Activated T-cell treated with anti-CD3 and anti-CD28 coated beads, Interleukin-2, amount 50 U/mL, for 4 hours (primary cell): ENCODE results near the gene LRRC73. TPM values are rescaled to one million over a fixed set of nuclear protein-coding genes. Genes with fewer than 3 reads are reported as not detected.

Experiments used
- ATAC-seq, 2 donors: fragments of 200-7000 bp; cut with Tn5 transposase; one replicate each; pipeline ENCODE4 v1.10.0; 2021
- DNase-seq: peaks from one replicate; pipeline ENCODE4 v3.0.0-alpha.2; 2020
- H3K27me3 Mint-ChIP-seq: one replicate; pipeline ENCODE4 v1.8.0; 2021; ENCODE audit warnings: low read depth, mixed read lengths
- H3K36me3 Mint-ChIP-seq: one replicate; pipeline ENCODE4 v1.8.0; 2022; ENCODE audit warnings: mixed read lengths; ENCODE audit not compliant: insufficient read depth
- H3K4me1 Mint-ChIP-seq: one replicate; pipeline ENCODE4 v1.8.0; 2021; ENCODE audit warnings: low read depth, mixed read lengths
- H3K4me3 Mint-ChIP-seq: one replicate; pipeline ENCODE4 v1.8.0; 2021; ENCODE audit warnings: mild to moderate bottlenecking, moderate library complexity, mixed read lengths
- H3K9me3 Mint-ChIP-seq: one replicate; pipeline ENCODE4 v1.8.0; 2021; ENCODE audit warnings: mixed read lengths
- total RNA-seq, 3 donors: library from RNA; stranded (reverse); gene quantifications; one replicate each; pipeline ENCODE4 v1.2.1, GENCODE V29; 2021

LRRC73 gene
- total RNA-seq, 3 donors from 2014 or later: 0.16 to 0.47 (median 0.20) TPM

DNA sequence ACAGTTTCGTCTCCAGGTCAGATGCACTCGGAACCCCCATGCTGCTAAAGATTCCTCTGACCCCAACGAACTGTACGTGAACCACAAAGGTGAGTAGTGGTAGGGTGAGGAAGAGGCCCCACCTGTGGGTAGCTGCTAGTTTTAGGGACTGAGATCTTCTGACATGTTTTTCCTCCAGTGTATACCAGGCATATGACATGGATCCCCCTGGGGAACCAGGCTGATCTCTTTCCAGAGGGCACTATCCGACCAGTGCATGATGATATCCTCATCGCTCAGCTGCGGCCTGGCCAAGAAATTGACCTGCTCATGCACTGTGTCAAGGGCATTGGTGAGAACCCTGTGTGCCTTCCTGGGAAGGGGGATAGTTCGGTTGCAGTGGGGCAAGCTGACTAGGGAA is 10.0 kb upstream of the LRRC73 start:
- no peak for ATAC-seq
- H3K27me3 Mint-ChIP-seq: no peaks in the 10 kb centered on the region
- no peaks in the 10 kb centered on the region for H3K9me3 Mint-ChIP-seq
- peaks cover 18% of the 10 kb centered on the region for H3K4me1 Mint-ChIP-seq
- no peak for DNase-seq
- peaks cover 32% of the 10 kb centered on the region for H3K36me3 Mint-ChIP-seq
- no peak overlapping the region for H3K4me3 Mint-ChIP-seq

DNA sequence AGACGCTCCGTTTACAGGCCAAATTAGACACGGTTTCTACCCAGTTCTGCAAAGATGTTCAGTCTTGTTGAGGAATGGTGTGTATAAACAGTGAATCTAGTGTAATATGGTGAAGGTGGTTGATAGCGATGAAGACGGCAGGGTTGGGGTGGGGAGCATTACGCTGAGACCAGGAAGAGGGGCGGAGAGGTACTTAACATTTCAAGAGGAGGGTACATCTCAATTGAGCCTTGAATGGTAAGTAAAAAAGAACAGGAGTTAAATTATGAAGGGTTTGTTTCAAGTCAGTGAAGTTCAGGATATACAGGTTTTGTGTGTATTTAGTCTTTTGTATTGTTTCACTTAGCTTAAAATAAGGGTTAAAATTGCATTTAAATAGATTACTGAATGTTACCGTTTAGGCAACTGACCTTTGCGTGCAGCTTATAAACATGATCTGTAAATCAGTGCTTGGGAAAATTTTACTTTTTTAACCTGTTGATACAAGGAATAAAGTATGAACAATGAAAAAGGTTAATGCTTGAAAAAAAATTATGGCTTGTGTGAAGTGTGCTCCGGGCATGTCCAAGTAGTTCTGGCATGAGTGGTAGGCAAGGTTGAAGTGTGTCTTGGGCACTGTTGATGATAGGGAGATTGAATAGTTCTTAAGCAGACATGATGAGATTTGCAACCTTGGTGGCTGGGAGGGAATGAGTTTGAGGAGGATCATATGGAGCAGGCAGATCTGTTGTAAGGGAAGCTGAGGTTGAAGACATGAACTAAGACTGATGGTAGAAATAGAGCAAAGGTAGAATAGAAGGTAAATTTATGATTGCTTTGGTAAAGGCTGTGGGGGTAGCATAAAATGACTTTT is 7.6 kb upstream of the LRRC73 start:
- no peak for DNase-seq
- Mint-ChIP-seq H3K4me1 (peaks cover 33% of the 10 kb centered on the region), H3K4me3 (no peak overlapping the region), H3K27me3 (no peaks in the 10 kb centered on the region), H3K36me3 (peaks cover 39% of the 10 kb centered on the region), H3K9me3 (no peaks in the 10 kb centered on the region)
- peak; percentile 27 to 33 for ATAC-seq

DNA sequence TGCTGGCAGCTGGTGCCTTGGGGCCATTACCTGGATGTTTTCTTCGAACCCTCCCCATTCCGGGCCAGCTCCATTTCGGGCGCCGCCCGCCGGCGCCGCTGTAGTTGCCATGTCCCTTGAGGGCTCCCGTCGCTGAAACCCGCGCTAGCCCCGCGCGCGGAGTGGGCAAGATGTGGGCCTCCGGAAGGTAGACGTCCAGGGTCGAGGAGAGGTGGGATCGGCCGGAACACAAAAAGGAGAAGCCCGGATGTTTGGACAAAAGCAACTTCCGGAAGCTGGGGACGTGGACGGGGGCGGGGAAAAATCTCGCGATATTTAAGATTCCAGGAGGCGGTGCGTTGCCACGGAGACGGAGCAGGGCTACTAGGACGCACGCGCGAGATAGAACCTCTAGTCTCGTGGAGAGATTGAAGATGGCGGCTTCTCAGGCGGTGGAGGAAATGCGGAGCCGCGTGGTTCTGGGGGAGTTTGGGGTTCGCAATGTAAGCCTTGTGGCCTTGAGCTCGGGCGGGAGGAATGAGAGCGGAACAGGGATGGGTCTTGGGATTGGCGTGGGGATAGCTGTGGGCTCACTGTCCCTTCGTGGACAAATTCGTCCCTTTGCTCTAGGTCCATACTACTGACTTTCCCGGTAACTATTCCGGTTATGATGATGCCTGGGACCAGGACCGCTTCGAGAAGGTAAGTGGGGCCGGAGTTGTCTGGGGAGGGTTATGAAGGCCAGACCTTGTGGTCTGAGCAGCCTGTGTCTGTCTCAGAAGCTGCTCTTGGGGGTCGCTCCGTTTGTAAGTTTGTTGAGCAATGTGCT is 6.8 kb upstream of the LRRC73 start, which contains the start of the genes POLR1C and YIPF3:
Gene POLR1C (plus strand): TSS at position 393 of the 808 bp plus-strand sequence. CDS start 21 bp downstream, at position 414.
Gene YIPF3 (minus strand): TSS at position 230 of the 808 bp plus-strand sequence. CDS start 119 bp downstream, at position 111.
- Mint-ChIP-seq H3K9me3 (no peaks in the 10 kb centered on the region), H3K4me3 (no peak within 1 kb of the TSS), H3K27me3 (no peaks in the 10 kb centered on the region), H3K36me3 (peaks cover 32% of the 10 kb centered on the region), H3K4me1 (peaks cover 33% of the 10 kb centered on the region)
- DNase-seq: peak; percentile 96
- peak; percentile 89 to 92 for ATAC-seq

DNA sequence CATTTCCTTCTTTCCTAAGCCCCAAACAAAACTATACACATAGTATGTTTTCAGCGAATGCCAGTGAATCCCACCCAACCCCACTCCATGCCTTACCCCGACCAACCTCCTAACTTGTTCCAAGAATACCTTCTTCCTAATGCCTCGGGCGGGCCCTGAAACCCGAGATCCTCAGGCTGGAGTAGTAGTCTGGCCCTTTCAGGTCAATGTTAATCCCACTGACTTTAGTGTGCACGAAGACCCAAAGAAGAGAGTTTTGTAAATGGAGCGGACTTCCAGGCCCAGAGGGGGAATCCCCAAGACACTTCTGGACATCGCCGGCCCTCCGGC is 6.2 kb upstream of the LRRC73 start:
- ATAC-seq (peak in 1 of 2 donors; percentile 5), DNase-seq (no peak)
- no peaks in the 10 kb centered on the region for H3K27me3 Mint-ChIP-seq
- H3K4me3 Mint-ChIP-seq: no peak overlapping the region
- peaks cover 37% of the 10 kb centered on the region for H3K4me1 Mint-ChIP-seq
- peaks cover 36% of the 10 kb centered on the region for H3K36me3 Mint-ChIP-seq
- H3K9me3 Mint-ChIP-seq: no peaks in the 10 kb centered on the region

DNA sequence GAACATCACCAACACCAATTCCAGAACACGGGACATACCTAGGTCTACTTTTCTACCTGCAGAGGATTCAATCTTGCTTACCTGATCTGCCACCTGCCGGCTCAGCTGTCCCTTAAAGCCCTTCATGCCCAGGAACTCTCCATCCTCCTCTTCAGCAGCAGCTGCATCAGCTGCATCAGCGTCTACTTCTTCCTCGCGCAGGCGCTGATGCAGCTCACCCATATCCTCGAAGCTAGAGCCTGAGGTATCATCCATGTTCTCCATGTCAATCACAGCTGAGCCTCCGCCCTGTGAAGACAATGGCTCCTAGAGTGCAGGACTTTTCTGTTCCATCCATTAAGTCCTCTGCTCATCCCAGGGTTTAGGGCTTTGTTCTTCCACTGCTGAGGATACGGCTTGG is 5.7 kb upstream of the LRRC73 start:
- H3K4me3 Mint-ChIP-seq: no peak overlapping the region
- no peak for DNase-seq
- no peaks in the 10 kb centered on the region for H3K27me3 Mint-ChIP-seq
- peaks cover 35% of the 10 kb centered on the region for H3K36me3 Mint-ChIP-seq
- H3K4me1 Mint-ChIP-seq: peaks cover 37% of the 10 kb centered on the region
- ATAC-seq: no peak
- no peaks in the 10 kb centered on the region for H3K9me3 Mint-ChIP-seq

DNA sequence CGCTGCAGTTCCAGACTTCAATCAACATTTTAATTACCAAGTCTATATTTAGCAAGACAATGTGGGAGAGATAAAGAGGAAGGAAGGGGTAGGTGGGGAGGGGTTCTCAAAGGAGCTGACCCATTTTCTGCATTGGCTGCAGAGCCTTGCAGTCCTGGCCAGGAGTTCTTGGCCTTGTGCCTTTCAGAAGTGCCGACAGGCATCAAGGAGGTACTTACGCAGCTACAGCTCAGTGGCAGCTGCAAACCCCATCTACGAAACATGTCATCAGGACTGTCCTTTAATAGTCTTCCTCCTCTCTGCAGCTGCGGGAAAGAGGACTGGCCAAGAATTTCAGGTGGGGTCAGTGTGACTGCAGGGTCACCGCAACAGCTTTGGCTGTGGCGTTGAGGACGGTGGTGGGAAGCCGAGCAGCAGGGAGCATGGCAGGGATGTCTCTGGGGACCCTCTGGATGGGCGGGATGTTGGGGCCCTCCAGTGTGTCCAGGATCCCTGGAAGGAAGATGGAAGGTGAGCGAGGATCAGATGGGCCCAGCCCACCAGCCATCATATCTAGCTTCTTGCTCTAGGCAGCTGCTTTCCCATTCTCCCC is 1.8 kb upstream of the LRRC73 start:
- H3K4me3 Mint-ChIP-seq: no peak overlapping the region

DNA sequence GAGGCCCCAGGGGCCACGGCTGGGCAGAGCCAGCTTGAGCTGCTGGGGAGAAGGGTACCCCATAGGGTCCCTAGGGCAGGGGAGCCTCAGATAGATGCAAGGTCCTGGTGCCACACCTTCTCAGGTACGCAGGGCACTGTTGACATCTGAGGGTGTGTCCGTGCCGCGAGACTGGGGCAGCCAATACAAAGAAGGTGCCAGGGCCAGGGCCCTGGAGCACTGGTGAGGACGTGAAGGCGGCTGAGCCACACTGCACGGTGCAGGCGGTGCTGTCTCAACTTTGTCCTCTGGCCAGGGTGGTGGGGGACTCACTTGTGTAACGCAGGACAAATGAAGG is 649 bp upstream of the LRRC73 start:
- H3K4me1 Mint-ChIP-seq: peaks cover 34% of the 10 kb centered on the region
- no peaks in the 10 kb centered on the region for H3K9me3 Mint-ChIP-seq
- peak overlapping the region; percentile 73 for H3K4me3 Mint-ChIP-seq
- no peak for ATAC-seq
- DNase-seq: no peak
- peaks cover 26% of the 10 kb centered on the region for H3K36me3 Mint-ChIP-seq
- peaks cover 18% of the 10 kb centered on the region for H3K27me3 Mint-ChIP-seq

More for the DNA sequence above, 1.8 kb upstream of the LRRC73 start:
- peaks cover 41% of the 10 kb centered on the region for H3K4me1 Mint-ChIP-seq
- peaks cover 18% of the 10 kb centered on the region for H3K27me3 Mint-ChIP-seq
- no peak for DNase-seq
- H3K9me3 Mint-ChIP-seq: no peaks in the 10 kb centered on the region
- no peak for ATAC-seq
- H3K36me3 Mint-ChIP-seq: peaks cover 26% of the 10 kb centered on the region

DNA sequence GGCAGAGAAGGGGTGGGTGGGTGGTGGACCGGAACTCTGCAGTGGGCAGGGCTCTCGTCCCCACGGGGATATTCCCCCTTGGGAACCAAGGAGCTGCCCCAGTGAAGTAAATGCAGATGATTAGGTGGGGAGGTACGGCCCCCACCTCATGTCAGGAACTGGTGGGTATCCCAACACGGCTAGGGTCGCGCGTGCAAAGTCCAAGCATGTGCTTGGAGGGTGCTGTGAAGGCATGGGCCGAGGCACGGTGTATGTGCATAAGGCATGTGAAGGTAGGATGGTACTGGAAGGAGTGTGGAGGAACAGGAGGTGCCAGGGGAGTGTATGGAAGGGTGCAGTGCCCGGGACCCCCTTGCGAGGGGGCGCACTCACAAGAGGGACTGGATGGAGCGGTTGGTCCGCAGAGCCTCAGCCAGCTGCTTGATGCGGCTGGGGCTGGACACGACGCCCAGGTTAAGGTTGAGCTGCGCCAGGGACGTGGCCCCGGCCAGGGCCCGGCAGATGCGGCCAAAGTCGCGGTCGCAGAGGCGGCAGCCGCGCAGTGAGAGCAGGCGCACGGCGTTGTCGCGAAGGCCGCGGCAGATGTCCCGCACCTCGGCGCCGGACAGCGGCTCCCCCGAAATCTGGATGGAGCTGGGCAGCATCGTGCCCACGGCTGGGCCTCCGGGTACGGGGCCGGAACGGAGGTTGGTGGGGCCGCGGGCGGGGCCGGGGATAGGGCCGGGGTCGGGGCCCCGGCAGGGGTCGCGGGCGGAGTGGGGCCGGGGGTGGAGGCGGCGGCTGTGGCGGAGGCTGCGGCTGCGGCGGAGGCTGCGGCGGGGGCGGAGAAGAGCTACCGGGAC is 783 bp downstream of the LRRC73 start:
- ATAC-seq: peak; percentile 1 to 7
- DNase-seq: no peak
- peaks cover 16% of the 10 kb centered on the region for H3K36me3 Mint-ChIP-seq
- peak overlapping the region; percentile 82 for H3K4me3 Mint-ChIP-seq
- H3K27me3 Mint-ChIP-seq: peaks cover 18% of the 10 kb centered on the region
- H3K9me3 Mint-ChIP-seq: no peaks in the 10 kb centered on the region
- H3K4me1 Mint-ChIP-seq: peaks cover 21% of the 10 kb centered on the region

DNA sequence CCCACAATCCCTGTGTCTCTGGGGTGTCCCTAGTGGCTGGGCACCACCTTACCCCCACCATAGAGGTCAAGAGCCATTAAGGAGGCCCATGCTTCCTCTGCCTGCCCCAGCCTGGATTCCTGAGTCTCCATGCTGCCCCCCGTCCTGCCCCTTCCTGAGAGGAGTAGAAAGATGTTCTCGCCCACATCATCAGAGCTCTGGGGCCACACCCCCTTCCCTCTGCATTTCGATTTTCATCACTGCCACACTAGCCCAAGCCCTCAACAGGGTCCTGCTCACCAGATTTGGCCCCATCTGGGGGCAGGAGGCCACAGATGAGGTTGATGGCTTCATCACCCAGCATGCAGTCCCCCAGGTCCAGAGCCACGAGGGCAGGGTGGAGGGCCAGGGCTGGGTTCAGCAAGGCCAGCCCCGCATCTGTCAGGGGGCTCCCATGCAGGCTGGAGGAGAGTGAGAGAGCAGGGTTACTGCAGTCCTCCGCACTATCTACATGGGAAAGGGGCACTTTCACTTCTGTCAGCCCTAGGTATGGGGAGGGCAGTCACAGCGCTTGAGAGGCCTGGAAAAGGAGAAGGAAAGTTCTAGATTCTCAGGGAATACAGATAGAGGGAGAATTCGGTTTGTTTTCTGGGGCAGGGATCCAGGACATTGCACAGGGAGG is 1.5 kb downstream of the LRRC73 start:
- Mint-ChIP-seq H3K9me3 (no peaks in the 10 kb centered on the region), H3K4me1 (peaks cover 16% of the 10 kb centered on the region), H3K4me3 (peak overlapping the region; percentile 82), H3K36me3 (peaks cover 14% of the 10 kb centered on the region), H3K27me3 (peaks cover 18% of the 10 kb centered on the region)
- DNase-seq: no peak
- no peak for ATAC-seq

DNA sequence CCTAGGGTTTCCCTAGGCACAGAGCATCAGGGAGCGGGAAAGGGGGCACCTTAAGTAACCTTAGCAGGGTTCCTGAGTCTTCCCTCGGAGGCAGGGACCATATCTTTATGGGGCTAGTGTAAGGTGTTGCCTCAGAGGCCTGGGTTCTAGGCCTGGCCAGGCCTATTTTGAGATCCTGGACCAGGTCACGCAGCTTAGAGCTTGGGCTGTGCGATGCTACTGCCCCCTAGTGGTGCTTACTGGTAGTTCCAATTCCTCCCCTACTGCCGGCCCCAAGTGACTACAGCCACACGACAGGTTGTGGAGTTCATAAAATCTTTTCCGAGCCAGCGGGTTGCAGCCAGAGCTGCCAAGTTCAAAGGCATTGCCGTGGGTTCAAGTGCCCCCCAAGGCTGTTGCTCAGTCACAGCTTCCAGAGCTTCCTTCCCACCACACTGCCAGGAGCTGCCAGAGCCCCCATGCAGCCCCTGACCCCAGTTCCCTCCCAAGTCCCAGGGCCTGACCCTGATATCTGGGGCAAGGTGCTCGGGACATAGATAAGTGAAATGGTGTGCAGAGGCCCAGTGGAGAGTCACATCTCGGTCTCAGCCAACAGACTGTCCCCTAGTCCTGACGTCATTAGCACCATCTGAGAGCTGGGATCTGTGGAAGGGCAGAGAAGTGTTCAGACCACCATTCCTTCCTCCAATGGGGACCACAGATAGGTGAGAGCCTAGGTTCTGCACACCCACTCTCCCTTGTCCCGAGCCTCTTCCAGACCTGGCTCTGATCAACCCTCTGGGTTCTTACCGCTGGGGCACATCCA is 3.3 kb downstream of the LRRC73 start:
- Mint-ChIP-seq H3K4me3 (no peak overlapping the region), H3K27me3 (peaks cover 18% of the 10 kb centered on the region), H3K9me3 (no peaks in the 10 kb centered on the region), H3K4me1 (peaks cover 12% of the 10 kb centered on the region), H3K36me3 (peaks cover 13% of the 10 kb centered on the region)
- DNase-seq: peak; percentile 77
- ATAC-seq: peak; percentile 67 to 72

DNA sequence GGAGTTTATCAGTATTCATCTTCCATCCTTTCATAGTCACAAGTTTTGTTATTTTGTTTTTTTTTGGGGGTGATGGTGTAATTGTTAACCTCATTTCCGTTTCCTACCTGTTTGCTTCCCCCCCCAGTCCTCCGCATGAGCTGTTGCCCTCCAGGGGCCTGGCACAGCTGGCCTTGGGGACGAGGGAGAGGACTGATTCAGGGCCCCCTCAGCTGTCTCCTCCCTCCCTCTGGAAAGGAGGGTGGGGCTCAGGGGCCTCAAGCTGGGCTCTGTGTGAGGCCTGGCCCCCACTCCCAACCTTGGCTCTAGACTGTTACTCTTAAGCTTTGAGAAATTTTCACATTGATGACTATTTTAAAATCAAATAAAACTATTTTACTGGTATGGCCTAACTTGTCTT is 4.0 kb downstream of the LRRC73 start:
- Mint-ChIP-seq H3K27me3 (peaks cover 18% of the 10 kb centered on the region), H3K36me3 (peaks cover 14% of the 10 kb centered on the region), H3K4me3 (no peak overlapping the region), H3K4me1 (peaks cover 7% of the 10 kb centered on the region), H3K9me3 (no peaks in the 10 kb centered on the region)
- DNase-seq (no peak), ATAC-seq (no peak)

DNA sequence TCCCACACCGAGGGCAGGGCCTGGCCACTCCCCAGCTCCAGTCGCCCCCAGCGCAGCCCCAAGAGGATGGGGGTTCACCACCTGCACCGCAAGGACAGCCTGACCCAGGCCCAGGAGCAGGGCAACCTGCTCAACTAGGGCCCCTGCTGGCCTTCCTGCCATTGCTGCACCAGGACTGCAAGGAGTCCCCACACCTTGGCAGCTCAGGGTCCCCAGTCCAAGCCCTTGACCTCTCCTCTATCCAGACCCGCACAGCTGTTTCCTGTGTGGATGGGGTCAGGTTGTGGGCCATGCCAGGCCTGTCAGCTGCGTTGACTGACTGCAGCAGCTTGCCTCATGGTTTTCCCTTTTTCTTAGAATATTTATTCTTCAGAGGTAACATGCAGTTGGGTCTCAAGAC is 4.4 kb downstream of the LRRC73 start:
- Mint-ChIP-seq H3K27me3 (peaks cover 18% of the 10 kb centered on the region), H3K4me1 (peaks cover 7% of the 10 kb centered on the region), H3K4me3 (no peak overlapping the region), H3K36me3 (peaks cover 12% of the 10 kb centered on the region), H3K9me3 (no peaks in the 10 kb centered on the region)
- ATAC-seq (no peak), DNase-seq (no peak)
